ENCODE data around the gene RIPK3. TPM values are rescaled to one million over a fixed set of nuclear protein-coding genes. Genes with fewer than 3 reads are reported as not detected.

Gene RIPK3
- total RNA-seq, 4 donors from 2014 or later: 6.3 to 18.0 (median 7.2) TPM

DNA sequence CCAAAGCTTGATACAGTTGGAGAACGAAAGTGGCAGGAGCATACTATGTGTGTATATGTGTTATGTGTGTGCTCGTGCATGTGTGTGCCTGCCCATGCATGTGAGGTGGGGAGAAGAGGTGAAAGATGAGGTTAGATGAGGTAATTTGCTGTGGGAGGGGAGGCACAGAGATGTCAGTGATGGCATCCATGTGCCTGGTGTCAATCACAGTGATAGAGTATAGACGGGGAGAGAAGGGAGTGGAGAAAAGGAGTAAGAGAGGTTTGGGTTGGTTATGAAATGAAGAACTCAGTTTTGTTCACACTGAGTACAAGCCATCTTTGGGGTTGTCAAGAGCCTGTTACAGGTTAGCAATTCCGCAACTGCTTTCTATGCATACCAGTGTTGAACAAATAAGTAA lies 44.4 kb upstream of the RIPK3 start:
- intact Hi-C loops (cut with DNase I; ENCODE audit: low total_unique reads): no loop called here
- WGBS, 2 donors: 67 to 70% methylated on average over 4 of the region's 4 CpGs
- TF ChIP-seq, protein P1, sequence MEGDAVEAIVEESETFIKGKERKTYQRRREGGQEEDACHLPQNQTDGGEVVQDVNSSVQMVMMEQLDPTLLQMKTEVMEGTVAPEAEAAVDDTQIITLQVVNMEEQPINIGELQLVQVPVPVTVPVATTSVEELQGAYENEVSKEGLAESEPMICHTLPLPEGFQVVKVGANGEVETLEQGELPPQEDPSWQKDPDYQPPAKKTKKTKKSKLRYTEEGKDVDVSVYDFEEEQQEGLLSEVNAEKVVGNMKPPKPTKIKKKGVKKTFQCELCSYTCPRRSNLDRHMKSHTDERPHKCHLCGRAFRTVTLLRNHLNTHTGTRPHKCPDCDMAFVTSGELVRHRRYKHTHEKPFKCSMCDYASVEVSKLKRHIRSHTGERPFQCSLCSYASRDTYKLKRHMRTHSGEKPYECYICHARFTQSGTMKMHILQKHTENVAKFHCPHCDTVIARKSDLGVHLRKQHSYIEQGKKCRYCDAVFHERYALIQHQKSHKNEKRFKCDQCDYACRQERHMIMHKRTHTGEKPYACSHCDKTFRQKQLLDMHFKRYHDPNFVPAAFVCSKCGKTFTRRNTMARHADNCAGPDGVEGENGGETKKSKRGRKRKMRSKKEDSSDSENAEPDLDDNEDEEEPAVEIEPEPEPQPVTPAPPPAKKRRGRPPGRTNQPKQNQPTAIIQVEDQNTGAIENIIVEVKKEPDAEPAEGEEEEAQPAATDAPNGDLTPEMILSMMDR (IDR thresholded peaks at IDR 0.05): no peak
- no peak for TF ChIP-seq POLR2A (IDR thresholded peaks at IDR 0.05)
- no peak for DNase-seq (ENCODE audit: low spot score in 2 of 2)
- H3K4me3 ChIP-seq (ENCODE audit: low read depth, poor library complexity, severe bottlenecking): no peak overlapping the region

- 30 to 41% methylated on average over 4 of the region's 4 CpGs for WGBS, 2 donors
- DNase-seq (ENCODE audit: low spot score in 2 of 2): peak in 1 of 2 donors; percentile 53
- no peak for TF ChIP-seq POLR2A (IDR thresholded peaks at IDR 0.05)
- TF ChIP-seq, protein P1 (IDR thresholded peaks at IDR 0.05): no peak
- H3K4me3 ChIP-seq (ENCODE audit: low read depth, poor library complexity, severe bottlenecking): no peak overlapping the region
- intact Hi-C loops (cut with DNase I; ENCODE audit: low total_unique reads): no loop called here
Measured at GRCh38 chr14:24382064-24382371, 42.2 kb upstream of the RIPK3 start.

- DNase-seq (ENCODE audit: low spot score in 2 of 2): peak in 1 of 2 donors; percentile 62
- intact Hi-C loops (cut with DNase I; ENCODE audit: low total_unique reads): no loop called here
- H3K4me3 ChIP-seq (ENCODE audit: low read depth, poor library complexity, severe bottlenecking): no peak overlapping the region
- TF ChIP-seq POLR2A (IDR thresholded peaks at IDR 0.05): no peak
- TF ChIP-seq, protein P1 (IDR thresholded peaks at IDR 0.05): no peak
- WGBS, 2 donors: 59 to 75% methylated on average over 8 of the region's 8 CpGs
Measured at GRCh38 chr14:24381363-24382063, 41.7 kb upstream of the RIPK3 start.

DNA sequence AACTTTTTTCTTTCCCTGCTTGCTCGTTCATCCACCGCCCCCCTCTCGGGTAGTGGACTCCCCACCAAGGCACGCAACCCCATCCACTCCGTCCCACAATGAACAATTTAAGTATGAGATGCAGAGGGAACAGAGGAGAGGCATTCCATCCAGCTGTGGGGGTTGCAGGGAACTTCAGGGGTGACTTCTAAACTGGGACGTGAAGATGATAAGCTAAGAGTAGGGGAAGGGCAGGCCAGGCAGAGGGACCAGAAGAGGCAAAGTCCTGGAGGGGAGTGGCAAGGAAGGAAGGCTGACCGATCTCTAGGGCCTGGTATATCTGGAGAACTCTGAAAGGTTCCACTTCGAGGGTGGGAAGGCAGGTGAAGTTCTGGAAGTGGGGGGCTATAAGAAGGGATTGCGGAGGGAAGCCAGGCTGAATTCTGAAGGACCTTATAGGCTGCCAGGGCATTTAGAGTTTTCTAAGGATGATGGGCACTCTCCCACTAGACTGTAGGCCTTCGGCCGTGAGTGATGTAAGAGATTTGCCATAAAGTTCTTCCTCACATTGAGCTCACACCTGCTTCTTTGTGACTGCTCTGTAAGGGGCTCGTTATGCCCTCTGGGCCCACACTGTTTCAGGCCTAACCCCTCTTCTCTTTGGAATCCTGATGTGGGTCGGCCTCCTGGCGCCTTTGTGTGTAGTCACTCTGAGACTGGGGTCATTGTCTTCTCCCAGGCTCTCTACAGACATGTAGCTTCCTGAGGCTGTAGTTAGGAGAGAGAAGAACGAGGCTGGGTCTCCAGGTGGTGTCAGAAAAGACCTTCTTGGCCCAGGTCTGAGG lies 40.3 kb upstream of the RIPK3 start:
- TF ChIP-seq, protein P1 (IDR thresholded peaks at IDR 0.05): no peak
- no peak for TF ChIP-seq POLR2A (IDR thresholded peaks at IDR 0.05)
- intact Hi-C loops (cut with DNase I; ENCODE audit: low total_unique reads): no loop called here
- DNase-seq (ENCODE audit: low spot score in 2 of 2): peak in 1 of 2 donors; percentile 81
- WGBS, 2 donors: 81 to 84% methylated on average over 15 of the region's 15 CpGs
- no peak overlapping the region for H3K4me3 ChIP-seq (ENCODE audit: low read depth, poor library complexity, severe bottlenecking)

DNA sequence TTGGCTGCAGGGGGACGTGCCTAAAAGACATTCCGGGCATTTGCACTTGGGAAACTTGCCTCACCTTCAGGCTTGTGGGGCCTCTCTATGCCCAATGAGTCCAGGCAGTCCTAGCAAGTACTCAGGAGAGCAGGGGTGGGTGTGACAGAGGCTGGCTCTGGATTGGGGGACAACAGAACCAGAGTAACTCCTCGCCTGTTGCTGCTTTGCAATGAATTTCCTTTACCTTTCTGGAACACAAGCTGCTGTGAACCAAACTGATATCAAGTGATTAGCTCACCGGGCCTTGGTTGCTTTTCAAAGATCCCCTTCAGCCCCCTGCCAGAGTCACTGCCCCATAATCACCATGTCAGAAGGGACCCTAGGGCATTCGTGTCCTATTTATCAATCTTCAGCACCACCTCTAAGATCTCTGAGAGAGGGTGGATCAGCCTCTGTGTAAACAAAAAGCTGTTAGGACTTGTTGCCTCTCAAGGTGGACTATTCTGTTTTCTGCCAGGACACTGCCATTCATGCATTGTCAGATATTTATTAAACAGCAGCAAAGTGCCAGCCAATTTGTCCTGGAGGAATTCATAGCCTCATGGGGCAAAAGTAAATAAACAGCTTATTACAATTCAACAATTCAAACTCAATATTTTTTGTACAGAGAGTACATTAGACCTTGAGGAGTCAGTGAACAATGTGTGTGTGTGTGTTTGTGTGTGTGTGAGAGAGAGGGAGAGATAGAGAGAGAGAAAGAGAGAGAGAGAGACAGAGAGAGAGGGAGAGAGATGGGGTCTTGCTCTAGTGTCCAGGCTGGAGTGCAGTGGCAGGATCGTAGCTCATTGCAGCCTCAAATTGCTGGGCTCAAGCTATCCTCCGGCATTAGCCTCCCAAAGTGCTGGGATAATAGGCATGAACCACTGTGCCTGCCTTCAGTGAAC lies 39.5 kb upstream of the RIPK3 start:
- intact Hi-C loops (cut with DNase I; ENCODE audit: low total_unique reads): no loop called here
- 62 to 63% methylated on average over 7 of the region's 7 CpGs for WGBS, 2 donors
- TF ChIP-seq, protein P1 (IDR thresholded peaks at IDR 0.05): no peak
- no peak for TF ChIP-seq POLR2A (IDR thresholded peaks at IDR 0.05)

More for the DNA sequence above, 39.5 kb upstream of the RIPK3 start:
- H3K4me3 ChIP-seq (ENCODE audit: low read depth, poor library complexity, severe bottlenecking): no peak overlapping the region
- no peak for DNase-seq (ENCODE audit: low spot score in 2 of 2)

All from lower leg skin (tissue), 4 donors.